NCI-H2081 (cell line): Measurements from ENCODE around the gene MPP1.

ENCODE experiments used
- DNase-seq, 2 experiments: peaks; one replicate each; lab custom pipeline; 2025; lab: John Stamatoyannopoulos, UW

Gene MPP1

DNA sequence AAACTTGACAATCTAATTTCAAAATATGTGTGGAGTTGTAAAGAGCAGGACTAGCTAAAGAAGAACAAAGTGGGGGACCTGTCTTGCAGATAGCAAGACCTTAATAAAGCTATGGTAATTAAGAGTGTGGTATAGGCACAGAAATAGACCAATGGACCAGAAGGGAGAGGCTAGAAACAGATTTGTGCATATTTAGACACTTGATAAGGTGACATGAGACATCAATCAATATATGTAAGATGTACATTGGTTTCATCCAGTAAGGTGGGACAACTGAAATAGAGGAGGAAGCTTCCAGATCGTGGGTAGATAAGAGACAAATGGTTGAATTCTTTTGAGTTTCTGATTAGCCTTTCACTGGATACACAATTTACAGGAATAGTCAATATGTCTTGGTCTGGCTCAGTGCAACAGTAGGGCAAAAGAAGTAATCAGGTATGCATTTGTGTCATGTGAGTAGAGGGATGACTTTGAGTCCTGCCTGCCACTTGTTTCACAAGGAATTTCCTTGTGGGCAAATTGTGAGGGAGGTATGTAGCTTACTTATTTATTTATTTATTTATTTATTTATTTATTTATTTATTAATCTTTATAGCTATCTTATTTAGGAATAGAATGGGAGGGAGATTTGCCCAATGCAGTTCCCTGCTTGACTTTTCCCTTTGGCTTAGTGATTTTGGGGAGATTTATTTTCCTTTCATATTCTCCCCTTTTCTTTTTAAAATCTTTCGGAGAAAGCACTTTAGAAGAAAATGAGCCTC lies 7.2 kb upstream of the MPP1 start:
- DNase-seq = no peak

DNA sequence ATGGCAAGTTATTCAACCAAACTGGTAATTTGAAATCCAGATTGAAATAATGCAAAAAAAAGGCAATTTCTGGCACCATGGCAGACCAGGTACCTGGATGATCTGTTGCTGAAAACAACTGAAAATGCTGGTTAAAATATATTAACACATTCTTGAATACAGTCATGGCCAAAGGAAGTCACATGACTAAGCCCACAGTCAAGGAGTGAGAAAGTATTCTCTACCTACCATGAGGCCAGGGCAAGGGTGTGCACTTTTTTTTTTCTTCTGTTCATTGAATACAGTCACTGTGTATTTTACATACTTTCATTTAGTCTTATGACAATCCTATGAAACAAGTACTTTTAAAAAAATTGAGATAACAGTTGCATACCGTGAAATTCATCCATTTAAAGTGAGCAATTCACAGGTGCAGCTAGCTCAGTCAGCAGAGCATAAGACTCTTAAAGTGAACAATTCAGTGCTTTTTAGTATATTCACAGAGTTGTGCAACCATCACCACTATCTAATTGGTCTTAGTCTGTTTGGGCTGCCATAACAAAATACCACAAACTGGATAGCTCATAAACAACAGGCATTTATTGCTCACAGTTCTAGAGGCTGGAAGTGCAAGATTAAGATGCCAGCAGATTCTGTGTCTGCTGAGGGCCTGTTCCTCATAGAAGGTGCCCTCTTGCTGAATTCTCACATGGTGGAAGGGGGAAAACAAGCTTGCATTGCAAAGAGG lies 4.8 kb upstream of the MPP1 start:
- no peak for DNase-seq

DNA sequence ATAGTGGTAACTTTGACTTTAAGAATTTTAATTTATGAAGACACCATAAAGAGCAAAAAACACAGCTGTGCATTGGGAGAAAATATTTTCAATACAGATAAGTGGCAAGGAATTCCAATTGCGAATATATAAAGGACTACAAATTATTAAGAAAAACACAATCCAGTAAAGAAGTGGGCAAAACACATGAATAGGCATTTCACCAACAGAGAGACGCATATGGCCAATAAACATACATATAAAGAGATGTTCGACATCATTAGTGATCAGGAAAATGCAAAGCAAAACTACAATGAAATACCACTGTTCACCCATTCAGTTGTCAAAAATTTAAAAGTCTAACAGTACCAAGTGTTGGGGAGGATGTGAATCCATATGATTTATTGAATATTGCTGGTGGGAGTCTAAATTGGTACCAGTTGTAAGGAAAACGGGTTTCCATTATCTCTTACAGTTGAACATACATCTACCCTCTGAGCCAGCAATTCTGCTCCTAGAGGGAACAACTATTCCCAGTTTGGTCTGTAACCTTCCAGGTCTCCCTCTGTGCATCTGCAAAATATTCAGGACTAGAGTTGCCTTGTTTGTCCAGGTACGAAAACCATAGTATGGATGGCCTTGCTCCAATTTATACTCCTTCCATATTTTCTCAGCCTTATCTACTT lies 1.7 kb upstream of the MPP1 start:
- no peak for DNase-seq

DNA sequence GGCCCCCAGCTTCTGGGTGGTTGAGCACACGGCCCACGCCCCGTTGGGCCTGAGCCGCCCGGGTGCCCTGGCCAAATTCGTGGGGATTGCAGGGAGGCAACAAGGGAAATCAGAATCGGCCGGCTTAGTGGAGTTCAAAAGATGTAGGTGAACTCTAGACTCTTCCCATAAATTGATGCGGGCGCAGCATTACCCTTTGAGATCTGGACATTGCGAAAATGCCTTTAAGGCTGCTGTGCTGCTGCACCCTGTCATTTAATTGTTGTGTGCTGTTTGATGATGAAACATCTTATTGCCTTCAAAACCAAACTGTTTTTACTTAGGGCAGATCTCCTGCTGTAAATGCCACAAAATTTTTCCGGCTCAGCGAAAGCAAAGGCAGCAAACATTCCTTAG lies 409 bp upstream of the MPP1 start:
- no peak for DNase-seq

DNA sequence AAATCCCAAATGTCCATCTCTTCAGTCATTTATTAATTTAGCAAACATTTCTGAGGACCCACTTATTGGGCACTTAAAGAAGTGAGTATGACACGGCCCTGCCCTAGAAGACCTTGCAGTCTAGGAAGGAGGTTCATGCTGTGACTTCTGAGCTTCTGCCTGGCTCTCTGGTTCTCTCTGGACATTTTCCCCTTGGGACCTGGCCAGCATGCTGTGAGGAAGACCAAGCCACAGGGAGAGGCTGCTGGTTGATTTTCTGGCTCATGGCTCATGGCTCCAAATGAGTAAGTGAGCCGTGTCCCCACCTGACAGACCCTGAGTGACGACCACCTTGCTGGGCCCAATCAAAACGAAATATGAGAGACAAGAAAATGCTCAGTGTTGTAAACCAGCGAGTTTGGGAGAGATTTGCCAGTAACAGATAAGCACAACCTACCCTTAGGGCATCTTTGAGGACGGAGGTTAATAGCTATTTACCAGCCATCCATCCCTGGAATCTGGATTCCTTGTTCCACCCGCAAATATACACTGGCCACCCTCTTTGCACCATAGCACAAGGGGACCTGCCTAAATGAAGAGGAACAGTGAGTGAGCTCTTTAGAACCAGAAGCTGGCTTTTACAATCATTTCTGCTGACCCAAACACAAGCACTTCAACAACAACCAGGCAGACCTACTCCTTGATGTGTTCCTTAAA lies 876 bp downstream of the MPP1 start:
- no peak for DNase-seq

DNA sequence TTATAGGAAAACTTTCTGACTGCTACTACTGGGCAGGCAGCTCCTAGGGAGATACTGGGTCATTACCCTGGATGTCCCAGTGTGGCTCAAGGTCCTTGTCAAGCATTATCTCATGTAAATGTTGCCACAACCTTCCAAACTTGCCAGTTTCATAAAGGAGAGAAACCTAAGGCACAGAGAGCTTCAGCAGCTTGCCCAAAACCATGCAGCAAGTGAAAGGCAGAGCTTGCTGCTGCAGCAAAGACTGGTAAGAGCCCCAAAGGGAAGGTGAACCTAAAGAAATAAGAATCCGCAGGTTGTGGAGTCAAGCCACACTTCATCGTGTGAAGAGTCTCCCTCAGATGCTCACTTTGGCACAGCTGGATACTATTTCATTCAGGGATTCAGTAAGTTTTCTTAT lies 2.3 kb downstream of the MPP1 start:
- DNase-seq = no peak

DNA sequence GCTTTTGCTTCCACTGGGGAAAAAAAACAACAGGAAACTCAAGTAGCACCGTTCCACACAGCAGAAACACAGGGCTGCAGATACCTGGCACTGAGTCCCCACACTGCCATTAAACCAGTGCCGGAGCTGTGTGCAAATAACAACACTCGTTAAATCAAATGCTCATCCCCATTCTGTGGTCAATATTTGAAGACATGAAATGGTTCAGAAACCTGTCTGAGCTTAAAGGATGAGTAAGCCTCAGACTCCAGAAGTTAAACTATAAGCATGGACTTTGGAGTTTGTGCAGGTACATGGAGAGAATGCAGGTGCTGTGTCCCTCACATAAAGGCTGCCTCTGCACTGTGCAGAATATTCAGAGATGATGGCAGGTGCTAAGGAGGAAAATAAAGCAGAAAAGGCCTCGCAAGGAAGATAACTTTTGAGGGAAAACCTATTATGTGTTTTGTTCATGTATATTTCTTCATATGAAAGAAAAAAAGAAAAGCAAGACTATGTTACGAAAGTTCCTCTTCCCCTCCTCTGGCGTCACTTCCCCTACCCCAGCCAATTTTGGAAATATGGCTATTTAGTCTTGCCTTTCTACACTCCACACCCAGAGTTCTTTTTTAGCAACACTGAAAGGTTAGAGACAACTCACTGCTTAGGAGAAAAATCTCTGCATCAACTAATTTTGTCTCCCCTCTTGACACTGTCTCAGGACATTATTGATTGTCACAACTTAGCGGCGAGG lies 4.6 kb downstream of the MPP1 start:
- peak; percentile 29 to 47 for DNase-seq

DNA sequence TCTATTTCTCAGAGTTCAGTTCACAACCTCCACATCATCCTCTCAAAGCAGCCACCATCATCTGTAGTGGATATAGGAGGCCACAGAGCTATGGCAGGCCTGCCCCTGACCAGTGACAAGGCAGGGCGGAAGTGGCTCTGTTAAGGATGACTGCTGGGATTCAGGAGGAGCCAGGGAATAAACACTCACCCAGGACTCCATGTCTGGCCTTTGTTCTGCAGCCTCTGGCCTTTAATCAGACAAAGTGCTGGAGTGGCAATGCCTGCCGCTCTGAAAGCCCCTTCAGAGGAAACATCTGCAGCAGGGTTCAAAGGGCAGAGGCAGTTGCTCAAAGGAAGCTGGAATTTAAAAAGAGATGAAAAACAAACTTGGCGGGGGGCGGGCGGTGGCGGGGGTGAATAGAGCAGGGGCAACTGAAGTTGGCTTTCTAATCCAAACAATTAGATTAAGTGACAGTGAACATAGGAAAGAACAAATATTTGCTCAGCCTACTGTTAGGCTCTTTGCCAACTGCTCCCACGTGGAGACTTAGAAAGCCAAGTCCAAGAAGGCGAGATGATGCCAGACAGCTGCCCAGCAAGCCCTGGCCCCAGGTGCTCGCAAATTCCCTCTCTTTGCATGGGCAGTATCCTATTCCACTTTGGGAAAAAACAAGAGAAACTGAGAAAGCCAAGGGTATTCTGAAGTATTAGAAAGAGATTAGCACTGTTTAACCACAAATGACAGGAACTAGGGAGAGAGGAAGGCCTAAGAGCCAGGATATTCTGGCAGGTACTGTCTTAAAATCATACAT lies 5.5 kb downstream of the MPP1 start:
- peak; percentile 81 to 95 for DNase-seq

DNA sequence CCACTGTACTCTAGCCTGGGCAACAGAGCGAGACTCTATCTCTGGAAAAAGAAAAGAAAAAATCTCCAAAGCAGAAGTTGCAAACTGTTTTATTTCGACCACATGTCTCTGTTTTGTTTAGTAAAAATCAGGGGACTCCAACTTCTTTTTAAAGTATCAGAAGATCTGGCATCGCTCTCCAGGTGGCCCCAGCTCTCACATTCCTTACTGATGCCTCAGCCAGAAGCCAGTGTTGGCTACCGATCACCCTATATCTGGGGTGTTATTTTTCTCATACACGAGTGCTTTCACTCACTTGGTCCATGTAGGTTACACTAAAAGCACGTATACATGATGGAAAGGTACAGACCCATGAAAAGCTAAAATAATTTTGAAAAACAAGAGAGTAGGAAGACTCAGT lies 8.3 kb downstream of the MPP1 start:
- no peak for DNase-seq

DNA sequence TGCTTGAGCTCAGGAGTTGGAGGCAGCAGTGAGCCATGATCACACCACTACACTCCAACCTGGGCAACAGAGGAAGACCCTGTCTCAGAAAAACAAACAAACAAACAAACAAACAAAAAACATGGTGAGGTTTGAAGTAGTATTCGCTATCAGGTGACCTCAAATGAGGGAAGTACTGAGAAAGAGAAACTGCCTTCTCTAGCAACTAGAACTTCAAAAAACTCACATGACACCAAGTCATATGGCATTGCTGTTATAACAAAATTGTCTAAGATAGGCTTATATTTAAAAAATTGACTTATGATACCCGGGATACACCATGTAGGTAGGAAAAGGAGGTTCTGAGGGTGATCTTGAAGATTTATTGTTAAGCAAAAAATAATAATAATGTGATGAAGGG lies 10.3 kb downstream of the MPP1 start:
- DNase-seq = no peak

DNA sequence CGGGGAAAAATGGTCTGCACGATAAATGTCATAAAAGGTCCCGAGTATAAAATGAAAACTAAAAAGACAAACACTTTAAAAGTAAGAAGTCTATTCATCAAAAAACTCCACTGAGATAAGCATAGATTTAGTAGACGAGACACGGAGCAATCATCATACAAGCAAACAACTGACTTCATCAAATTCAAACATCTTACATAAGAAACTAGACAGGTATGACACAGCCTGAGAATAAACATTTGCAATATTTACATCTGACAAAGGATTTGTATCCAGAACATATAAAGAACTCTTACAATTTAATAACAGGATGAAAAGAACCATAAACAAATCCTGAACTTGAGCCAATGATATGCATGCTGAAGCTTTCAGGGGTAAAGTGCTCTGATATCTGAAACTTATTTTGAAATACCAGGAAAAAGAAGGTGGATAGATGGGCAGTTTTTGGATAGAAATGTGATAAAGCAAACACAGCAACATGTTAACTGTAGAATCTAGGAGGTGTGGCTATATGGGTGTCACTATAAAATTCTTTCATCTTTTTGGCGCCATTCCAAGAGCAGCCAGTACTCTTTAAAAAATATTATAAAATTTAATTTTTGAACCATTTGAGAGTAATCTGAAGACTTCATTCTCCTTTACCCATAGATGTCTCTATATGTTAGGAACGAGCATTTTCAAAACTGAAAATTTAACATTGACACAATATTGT lies 12.0 kb downstream of the MPP1 start:
- no peak for DNase-seq

DNA sequence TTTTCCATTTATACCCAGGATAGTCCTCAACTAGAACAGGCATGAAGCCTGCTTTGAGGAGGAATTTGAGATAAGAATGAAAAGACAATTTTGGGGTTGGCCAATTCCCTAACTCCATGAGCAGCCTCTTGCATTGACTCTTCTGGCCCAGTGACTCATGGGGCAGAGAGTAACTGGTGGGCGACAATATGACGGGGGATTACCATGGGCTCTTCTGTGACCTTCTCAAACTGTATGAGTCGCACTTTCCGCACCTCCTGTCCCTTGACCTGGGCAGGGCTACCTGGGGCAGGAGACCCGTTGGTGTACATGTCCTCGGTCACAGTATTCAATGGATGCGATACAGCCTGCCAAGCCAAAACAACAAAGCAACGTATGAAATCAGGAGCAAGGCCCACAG lies 13.3 kb downstream of the MPP1 start:
- no peak for DNase-seq

DNA sequence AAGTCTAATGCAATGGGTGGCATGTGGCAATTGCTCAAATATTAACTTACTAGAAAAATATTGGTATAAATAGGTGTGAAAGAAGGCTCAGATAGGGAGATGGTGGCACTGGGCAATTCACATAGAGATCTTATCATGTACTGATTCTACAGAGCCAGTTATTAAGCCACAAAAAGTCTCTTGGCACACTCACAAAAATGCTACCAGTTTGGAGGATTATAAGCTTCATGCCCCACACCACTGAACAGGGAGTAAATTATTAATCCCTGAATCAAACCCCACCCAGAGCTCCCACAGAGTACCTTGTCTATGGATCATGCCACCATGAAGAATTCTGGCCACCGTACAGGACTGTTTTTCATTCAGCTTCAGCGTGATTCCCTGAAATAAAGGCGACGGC lies 13.8 kb downstream of the MPP1 start:
- no peak for DNase-seq

DNA sequence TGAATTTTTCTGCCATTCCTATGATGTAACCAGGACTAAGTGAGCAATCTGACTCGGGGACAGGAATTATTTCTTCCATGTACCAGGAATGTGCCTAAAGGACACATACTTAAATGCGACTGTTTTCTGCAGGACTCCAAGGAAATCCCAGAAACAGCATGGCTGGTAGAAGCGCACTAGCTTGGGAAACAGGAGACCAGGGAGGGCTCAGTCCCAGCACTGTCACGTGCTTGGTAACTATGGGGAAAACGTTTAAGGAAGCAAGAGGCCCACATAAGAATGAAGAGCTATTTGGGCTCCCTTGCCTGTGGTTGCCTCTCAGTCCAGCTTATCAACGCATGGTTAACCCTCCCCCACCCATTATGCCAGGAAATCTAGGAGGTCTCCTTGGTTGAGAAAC lies 19.6 kb downstream of the MPP1 start:
- DNase-seq = no peak

DNA sequence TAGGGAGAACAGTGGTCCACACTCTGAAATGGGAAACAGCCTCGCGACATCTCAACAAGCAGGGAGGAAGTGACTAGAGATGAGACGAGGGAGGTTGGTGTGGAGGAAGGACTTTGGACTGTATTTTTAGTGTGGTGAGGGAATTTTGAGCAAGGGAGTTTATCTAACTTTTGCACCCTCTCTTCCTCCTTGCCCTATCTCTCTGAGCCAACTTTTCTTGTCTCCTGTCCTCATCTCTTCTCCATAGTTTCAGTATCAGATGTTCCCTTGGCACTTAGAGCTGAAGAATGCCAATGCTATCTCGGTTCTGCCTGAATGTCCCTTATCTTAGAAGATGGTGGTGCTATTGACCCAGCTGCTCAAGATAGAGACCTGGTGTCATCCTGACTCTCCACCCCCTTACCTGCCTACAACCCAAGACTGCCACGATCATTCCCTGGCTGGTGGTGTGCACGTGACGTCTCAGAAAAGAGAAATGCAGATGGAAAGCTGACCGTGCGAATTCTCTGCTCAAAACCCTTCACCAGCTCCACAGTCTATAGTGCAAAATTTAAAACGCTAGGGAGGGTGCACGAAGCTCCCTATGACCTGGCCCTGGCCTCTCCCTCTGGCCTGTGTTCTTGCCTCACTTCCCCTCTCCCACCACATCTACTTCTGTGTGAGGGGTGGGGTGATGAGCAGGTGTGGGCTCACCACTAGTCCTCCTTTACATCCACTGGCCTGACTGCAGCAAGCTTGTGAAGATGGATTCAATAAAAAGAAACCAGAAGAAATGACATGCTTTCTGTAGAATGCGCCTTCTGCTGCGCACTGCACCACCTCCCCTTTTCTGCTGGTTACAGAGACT lies 20.9 kb downstream of the MPP1 start:
- DNase-seq = no peak

DNA sequence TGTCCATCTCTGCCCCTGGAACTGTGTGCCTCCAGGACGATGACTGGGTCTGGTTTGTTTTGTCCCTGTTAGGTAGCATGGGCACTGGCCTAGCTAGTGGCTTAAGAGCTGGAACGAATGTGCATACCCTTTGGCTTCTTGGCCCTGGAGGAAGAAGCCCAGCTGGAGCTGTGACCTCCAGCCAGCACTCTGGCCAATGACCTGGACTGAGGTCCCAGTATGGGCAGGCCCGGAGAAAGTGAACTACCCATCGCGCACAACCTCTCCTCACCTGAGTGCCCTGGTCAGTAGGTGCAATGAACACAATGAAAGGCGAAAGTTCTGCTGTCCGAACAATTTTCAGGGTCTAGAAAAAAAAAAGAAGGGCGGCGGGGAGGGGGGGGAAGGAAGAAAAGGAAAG lies 24.3 kb downstream of the MPP1 start:
- DNase-seq = no peak

DNA sequence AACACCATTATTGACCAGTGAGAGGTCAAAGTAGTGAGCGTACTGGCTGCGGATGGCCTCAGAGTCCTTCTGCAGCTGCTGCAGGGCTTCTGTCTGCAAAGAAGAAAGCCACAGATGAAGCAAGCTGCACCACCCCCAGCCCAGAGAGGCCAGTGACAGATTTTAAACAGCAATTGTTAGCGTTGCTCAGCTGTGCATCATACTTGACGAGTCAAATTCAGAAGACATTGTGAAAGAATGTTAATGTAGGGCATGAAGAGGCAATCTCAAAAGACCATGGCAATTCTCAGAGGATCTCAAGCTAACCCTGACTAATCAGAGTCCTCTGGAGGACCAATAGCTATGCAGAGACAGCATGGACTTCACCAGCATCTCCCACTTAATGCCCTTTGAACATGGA lies 26.0 kb downstream of the MPP1 start:
- DNase-seq = no peak

DNA sequence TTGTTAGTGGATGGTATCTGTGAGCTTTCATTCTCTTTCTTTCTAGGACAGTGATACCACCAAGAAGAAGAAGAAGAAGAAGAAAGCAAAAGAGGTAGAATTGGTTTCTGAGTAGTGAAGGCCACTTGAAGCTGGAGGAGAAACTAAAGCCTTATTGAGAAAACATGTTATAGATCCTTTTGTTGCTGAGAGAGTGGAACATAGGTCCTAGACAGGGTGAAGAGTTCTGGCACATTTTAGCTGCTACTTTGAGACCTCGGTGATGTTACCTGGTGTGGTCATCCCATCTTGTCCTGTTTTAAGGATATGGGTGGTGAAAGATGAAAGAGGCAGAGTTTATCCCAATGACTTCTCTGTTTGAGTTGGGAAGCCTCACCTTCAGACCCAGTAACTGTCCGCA lies 28.5 kb downstream of the MPP1 start:
- no peak for DNase-seq
